Endothelial cell of umbilical vein (primary cell): Measurements from ENCODE around the gene TNFRSF11A. TPM values are rescaled to one million over a fixed set of nuclear protein-coding genes. Genes with fewer than 3 reads are reported as not detected.

Experiments
- BruUV-seq: library from RNA; stranded (reverse); fragments of 400-500 nt; replicated peaks from 2 replicates; lab custom pipeline; 2021; lab: Mats Ljungman, UMichigan
- CTCF ChIA-PET: fragments of 300-600, 350-600 bp; sonication (Branson Sonifier 250); formaldehyde crosslinking; loops from one replicate; lab custom pipeline; 2021; ENCODE audit warnings: antibody characterized with exemption, inconsistent platforms; lab: Charles Lee
- POLR2A ChIA-PET: fragments of 300-600, 350-600 bp; sonication (Branson Sonifier 250); formaldehyde crosslinking; loops from one replicate; lab custom pipeline; 2021; ENCODE audit warnings: antibody characterized with exemption, inconsistent platforms; lab: Charles Lee
- DNase-seq: peaks from one replicate; pipeline ENCODE4 v3.0.0-alpha.2; 2011; ENCODE audit warnings: low read depth, low spot score
- FAIRE-seq: peaks from 2 replicates; lab custom pipeline; 2011; peaks lifted over from hg19 to GRCh38; lab: Jason Lieb, UNC
- H2AFZ ChIP-seq: 2 replicates; pipeline ENCODE4 v1.6.0; 2012; ENCODE audit warnings: low read depth, low read length, control low read depth, inconsistent platforms
- H3K27ac ChIP-seq: 2 replicates; pipeline ENCODE4 v1.5.1; 2011; ENCODE audit warnings: low read depth, mild to moderate bottlenecking, control low read depth, low read length, moderate library complexity; ENCODE audit not compliant: insufficient read depth
- H3K27me3 ChIP-seq, 2 experiments: 2 replicates each; pipeline versions ENCODE4 v1.6.0 to v1.6.1; 2011; ENCODE audit warnings: low read length in 2 of 2, mixed read lengths in 1 of 2; ENCODE audit not compliant: control insufficient read depth in 2 of 2, insufficient read depth in 2 of 2
- H3K36me3 ChIP-seq, 2 experiments: 2 replicates in 1 of 2; 3 replicates in 1 of 2; pipeline ENCODE4 v1.5.1; 2011; ENCODE audit warnings: low read length in 2 of 2, mild to moderate bottlenecking in 1 of 2, moderate library complexity in 1 of 2; ENCODE audit not compliant: control insufficient read depth in 2 of 2, insufficient read depth in 2 of 2; ENCODE audit errors: extremely low read depth in 1 of 2
- H3K4me1 ChIP-seq: 3 replicates; pipeline ENCODE4 v1.5.1; 2011; ENCODE audit warnings: mild to moderate bottlenecking, low read length; ENCODE audit not compliant: control insufficient read depth, insufficient read depth; ENCODE audit errors: extremely low read depth
- H3K4me2 ChIP-seq: 2 replicates; pipeline ENCODE4 v1.6.1; 2011; ENCODE audit warnings: low read length, control low read depth, mixed read lengths; ENCODE audit not compliant: insufficient read depth
- H3K4me3 ChIP-seq, 3 experiments: fragments of 200-600 bp in 1 of 3; sonication (generic), shearing (Covaris generic) in 1 of 3; replicated peaks in 1 of 3; 2 replicates each; pipeline ENCODE4 v1.5.1; 2011 to 2016; ENCODE audit warnings: control low read depth in 3 of 3, low read length in 3 of 3, mild to moderate bottlenecking in 2 of 3, inconsistent platforms in 1 of 3, low read depth in 1 of 3, moderate library complexity in 1 of 3; ENCODE audit not compliant: insufficient read depth in 1 of 3
- H3K79me2 ChIP-seq: 2 replicates; pipeline ENCODE4 v1.6.0; 2012; ENCODE audit warnings: low read length, inconsistent platforms; ENCODE audit not compliant: control insufficient read depth, insufficient read depth
- H3K9ac ChIP-seq: replicated peaks from 2 replicates; pipeline ENCODE3; 2011; ENCODE audit warnings: low read length, control low read depth; ENCODE audit not compliant: insufficient read depth; ENCODE audit errors: extremely low read depth
- H3K9me1 ChIP-seq: replicated peaks from 3 replicates; pipeline ENCODE4 v1.6.0; 2011; ENCODE audit warnings: mild to moderate bottlenecking, low read length; ENCODE audit not compliant: control insufficient read depth, insufficient read depth; ENCODE audit errors: extremely low read depth
- H3K9me3 ChIP-seq: replicated peaks from 2 replicates; pipeline ENCODE4 v1.5.1; 2012; ENCODE audit warnings: low read length, inconsistent platforms; ENCODE audit not compliant: control insufficient read depth, insufficient read depth
- H4K20me1 ChIP-seq: replicated peaks from 2 replicates; pipeline ENCODE3; 2011; ENCODE audit warnings: mild to moderate bottlenecking, low read length; ENCODE audit not compliant: control insufficient read depth, insufficient read depth; ENCODE audit errors: extremely low read depth
- CTCF ChIP-seq, 2 donors: IDR thresholded peaks; 1 replicate in 1 of 2; 2 replicates in 1 of 2; pipeline ENCODE4 v1.5.1; 2011; ENCODE audit warnings: low read length in 2 of 2, mild to moderate bottlenecking in 2 of 2, moderate library complexity in 2 of 2, control low read depth in 1 of 2, inconsistent platforms in 1 of 2, low read depth in 1 of 2; ENCODE audit not compliant: insufficient read depth in 1 of 2; ENCODE audit errors: extremely low read depth in 1 of 2
- EZH2 ChIP-seq: IDR thresholded peaks from 2 replicates; pipeline ENCODE4 v1.6.1; 2012; ENCODE audit warnings: borderline replicate concordance, low read depth, mild to moderate bottlenecking, moderate library complexity, low read length, inconsistent platforms; ENCODE audit not compliant: severe bottlenecking
- FOS ChIP-seq: IDR thresholded peaks from 2 replicates; pipeline ENCODE4 v1.6.1; 2011; ENCODE audit warnings: mild to moderate bottlenecking, low read length, moderate library complexity, borderline replicate concordance; ENCODE audit not compliant: insufficient read depth
- JUN ChIP-seq: IDR thresholded peaks from 2 replicates; pipeline ENCODE4 v1.6.1; 2011; ENCODE audit warnings: borderline replicate concordance, low read depth; ENCODE audit not compliant: insufficient read length, insufficient read depth
- MYC ChIP-seq: IDR thresholded peaks from one replicate; pipeline ENCODE4 v1.6.1; 2011; ENCODE audit warnings: mild to moderate bottlenecking, low read depth, low read length
- POLR2A ChIP-seq: IDR thresholded peaks from 2 replicates; pipeline ENCODE4 v1.6.1; 2012; ENCODE audit warnings: low read depth, mild to moderate bottlenecking, control low read depth, low read length
- POLR2AphosphoS5 ChIP-seq: IDR thresholded peaks from 2 replicates; pipeline ENCODE4 v1.6.1; 2012; ENCODE audit warnings: low read depth, mild to moderate bottlenecking, control low read depth, low read length, moderate library complexity; ENCODE audit not compliant: insufficient read depth
- dilution Hi-C: fragments of 300-500 bp; cut with MboI; formaldehyde crosslinking; loops from one replicate; pipeline ENCODE4 v1.15.0; 2019; ENCODE audit warnings: low sequenced_read_pairs; ENCODE audit not compliant: extremely low pct_ligation_motif_present
- intact Hi-C: fragments of 100-400 bp; cut with micrococcal nuclease; formaldehyde crosslinking; loops from one replicate; pipeline ENCODE4 v1.10.0; 2022
- polyA plus RNA-seq, 4 experiments: library from polyadenylated mRNA; depleted of rRNA in 3 of 4; stranded (reverse) in 3 of 4; unstranded in 1 of 4; fragments of >200 nt; gene quantifications; 2 replicates each; pipeline versions ENCODE4 v1.2.1 to v1.2.3, GENCODE V29; 2011 to 2012; ENCODE audit warnings: missing spikeins in 1 of 4
- total RNA-seq: library from RNA; stranded (reverse); gene quantifications from 2 replicates; pipeline ENCODE4 v1.2.3, GENCODE V29; 2021

Gene TNFRSF11A
- total and polyA plus RNA-seq, 2 donors (not counting 3 experiments of a cell fraction or from before 2014, with no cell fraction given) = 10.4 to 11.1 TPM

- TF ChIP-seq EZH2 = no peak
- TF ChIP-seq JUN = no peak
- TF ChIP-seq POLR2A = no peak
- no peak for TF ChIP-seq MYC
- TF ChIP-seq FOS = no peak
- TF ChIP-seq POLR2AphosphoS5 = no peak
- no peak for TF ChIP-seq CTCF (IDR thresholded peaks at IDR 0.05; ENCODE audit: extremely low read depth in 1 of 2, insufficient read depth in 1 of 2, low read depth in 1 of 2, low read length in 2 of 2)
- Histone ChIP-seq H4K20me1 (no peaks in the 10 kb centered on the region), H3K4me1 (peaks cover 3% of the 10 kb centered on the region), H3K27me3 (no peaks in the 10 kb centered on the region), H3K9me3 (no peaks in the 10 kb centered on the region), H3K36me3 (no peaks in the 10 kb centered on the region), H3K9ac (no peak overlapping the region), H3K4me2 (no peak overlapping the region), H3K4me3 (no peak overlapping the region), H3K27ac (no peak overlapping the region), H3K79me2 (no peaks in the 10 kb centered on the region), H2AFZ (no peak overlapping the region), H3K9me1 (no peaks in the 10 kb centered on the region)
- dilution Hi-C loops = loop anchor here (10.0 kb wide), 1 partner anchor 230 kb away; no protein-coding TSS in a partner anchor
- CTCF ChIA-PET = interaction anchor here (0.7 to 1.0 kb wide), 3 partner anchors 10 to 750 kb away, joined by 3 to 4 read pairs (median 3); no protein-coding TSS in a partner anchor
- no peak for DNase-seq
- POLR2A ChIA-PET = no interaction called here
- no peak for FAIRE-seq
- intact Hi-C loops = loop anchor here (5.0 kb wide), 2 partner anchors 78 to 223 kb away; partner anchors contain the start of gene TNFRSF11A
- BruUV-seq = no TSS peak
Measured at GRCh38 chr18:62404881-62405280, 79.8 kb downstream of the TNFRSF11A start.
